HepG2 (cell line): Measurements from ENCODE around the gene STOML2. TPM values are rescaled to one million over a fixed set of nuclear protein-coding genes. Genes with fewer than 3 reads are reported as not detected.

Experiments used
- CEBPG ChIP-seq: IDR thresholded peaks from 2 replicates; pipeline ENCODE4 v1.6.1; 2016
- CTCF ChIP-seq: sonication (generic); formaldehyde crosslinking; IDR thresholded peaks from 2 replicates; pipeline ENCODE4 v1.5.0; 2020; ENCODE audit warnings: mild to moderate bottlenecking, missing genetic modification reagents, moderate library complexity
- DBP ChIP-seq: sonication (generic); formaldehyde crosslinking; IDR thresholded peaks from 2 replicates; pipeline ENCODE4 v1.4.0; 2020; ENCODE audit warnings: missing genetic modification reagents; ENCODE audit errors: not compliant biosample characterization
- ESRRA ChIP-seq: sonication (generic); formaldehyde crosslinking; IDR thresholded peaks from 2 replicates; pipeline ENCODE4 v1.5.1; 2020; ENCODE audit warnings: mild to moderate bottlenecking, low read depth, missing genetic modification reagents
- HNF1A ChIP-seq, 2 experiments: sonication (generic) in 1 of 2; formaldehyde crosslinking in 1 of 2; IDR thresholded peaks; 2 replicates each; pipeline versions ENCODE4 v1.4.0 to v1.6.1; 2016 to 2020; ENCODE audit warnings: borderline replicate concordance in 1 of 2, low read depth in 1 of 2, mild to moderate bottlenecking in 1 of 2, missing genetic modification reagents in 1 of 2
- IKZF4 ChIP-seq: sonication (generic); formaldehyde crosslinking; IDR thresholded peaks from 2 replicates; pipeline ENCODE4 v1.5.1; 2020; ENCODE audit warnings: borderline replicate concordance, mild to moderate bottlenecking, low read depth, missing genetic modification reagents; ENCODE audit errors: not compliant biosample characterization
- MEIS2 ChIP-seq: sonication (generic); formaldehyde crosslinking; IDR thresholded peaks from 2 replicates; pipeline ENCODE4 v1.9.0; 2021; ENCODE audit warnings: mild to moderate bottlenecking, missing genetic modification reagents
- MIER2 ChIP-seq: IDR thresholded peaks from 2 replicates; pipeline ENCODE4 v1.6.1; 2016; ENCODE audit warnings: missing biosample characterization, missing genetic modification reagents
- MIER3 ChIP-seq: IDR thresholded peaks from 2 replicates; pipeline ENCODE4 v1.6.1; 2016; ENCODE audit warnings: missing compliant biosample characterization, borderline replicate concordance
- MXD3 ChIP-seq: IDR thresholded peaks from 2 replicates; pipeline ENCODE4 v1.6.1; 2016; ENCODE audit warnings: mild to moderate bottlenecking, missing biosample characterization, missing genetic modification reagents
- SKI ChIP-seq: fragments of 450-650 bp; IDR thresholded peaks from one replicate; pipeline ENCODE4 v1.6.1; 2018; ENCODE audit warnings: mild to moderate bottlenecking; ENCODE audit not compliant: partially characterized antibody
- THRA ChIP-seq: sonication (generic); formaldehyde crosslinking; IDR thresholded peaks from 2 replicates; pipeline ENCODE4 v1.4.0; 2020; ENCODE audit warnings: missing genetic modification reagents, borderline replicate concordance
- ZBTB33 ChIP-seq: sonication (generic); formaldehyde crosslinking; IDR thresholded peaks from 2 replicates; pipeline ENCODE4 v1.4.0; 2020; ENCODE audit warnings: missing genetic modification reagents
- ZFP36L2 ChIP-seq: sonication (generic); formaldehyde crosslinking; IDR thresholded peaks from 2 replicates; pipeline ENCODE4 v1.4.0; 2020; ENCODE audit warnings: missing genetic modification reagents
- ZNF367 ChIP-seq: sonication (generic); formaldehyde crosslinking; IDR thresholded peaks from 2 replicates; pipeline ENCODE4 v1.4.0; 2020; ENCODE audit warnings: missing genetic modification reagents, borderline replicate concordance
- ZNF510 ChIP-seq: sonication (generic); formaldehyde crosslinking; IDR thresholded peaks from 2 replicates; pipeline ENCODE4 v1.4.0; 2020; ENCODE audit warnings: low read depth, mild to moderate bottlenecking, missing genetic modification reagents
- ZNF619 ChIP-seq: sonication (generic); formaldehyde crosslinking; IDR thresholded peaks from 2 replicates; pipeline ENCODE4 v1.4.0; 2020; ENCODE audit warnings: mild to moderate bottlenecking, missing genetic modification reagents
- polyA plus RNA-seq, 8 experiments: library from polyadenylated mRNA; depleted of rRNA in 3 of 8; stranded (reverse) in 7 of 8; unstranded in 1 of 8; fragments of >200 nt; fragmentation: Illumina TruSeq in 4 of 8; extraction: Trizol in 4 of 8; gene quantifications; 2 replicates each; pipeline versions ENCODE4 v1.2.1 to v1.2.3, GENCODE V29; 2011 to 2016; ENCODE audit warnings: low read depth in 4 of 8, missing spikeins in 1 of 8, mixed read lengths in 1 of 8; ENCODE audit not compliant: insufficient read depth in 1 of 8
- total RNA-seq, 5 experiments: library from RNA; depleted of rRNA; stranded (reverse); fragments of >200 nt; fragmentation: Illumina TruSeq; extraction: Trizol; gene quantifications; 2 replicates each; pipeline ENCODE4 v1.2.3, GENCODE V29; 2016; ENCODE audit warnings: low read depth in 1 of 5

STOML2 gene
- total and polyA plus RNA-seq, 2 of the 13 experiments (the other 11 are each of a cell fraction or from before 2014, with no cell fraction given) = 245 to 250 TPM

GRCh38 chr9:35116898-35117551 lies 14.1 kb upstream of the STOML2 start (continued):
- peak; percentile 51; the same call in 1 of the 2 replicates for TF ChIP-seq MEIS2 (CRISPR knock-in tag)
- TF ChIP-seq DBP = no peak
- TF ChIP-seq MXD3 (CRISPR knock-in tag) = no peak
- peak; percentile 34; the same call in 1 of the 2 replicates for TF ChIP-seq CEBPG
- no peak for TF ChIP-seq ZNF619 (CRISPR knock-in tag)
- TF ChIP-seq MIER3 (CRISPR knock-in tag) = peak; percentile 36; the same call in 1 of the 2 replicates
- no peak for TF ChIP-seq IKZF4
- TF ChIP-seq ZBTB33 (CRISPR knock-in tag) = 0 out of 2 replicates have a peak, but pooled peaks have one; percentile 15
- TF ChIP-seq ZFP36L2 (CRISPR knock-in tag) = no peak
- peak; percentile 42; the same call in 1 of the 2 replicates for TF ChIP-seq THRA (CRISPR knock-in tag)
- no peak for TF ChIP-seq HNF1A (IDR thresholded peaks at IDR 0.05; ENCODE audit: low read depth)
- 0 out of 2 replicates have a peak, but pooled peaks have one; percentile 45 for TF ChIP-seq HNF1A (CRISPR knock-in tag; IDR thresholded peaks at IDR 0.05; ENCODE audit: borderline replicate concordance)
- no peak for TF ChIP-seq ZNF367 (CRISPR knock-in tag)
- TF ChIP-seq ZNF510 (CRISPR knock-in tag) = 0 out of 2 replicates have a peak, but pooled peaks have one; percentile 71
- TF ChIP-seq ESRRA (CRISPR knock-in tag) = 0 out of 2 replicates have a peak, but pooled peaks have one; percentile 61
- TF ChIP-seq SKI = peak; percentile 17
- TF ChIP-seq CTCF (CRISPR knock-in tag) = peak; percentile 94
- 0 out of 2 replicates have a peak, but pooled peaks have one; percentile 30 for TF ChIP-seq MIER2
